WTC11 (cell line): ENCODE measurements around the gene MAGI3.

Experiments
- ATF1 ChIP-seq: sonication (generic); formaldehyde crosslinking; IDR thresholded peaks from 2 replicates; pipeline ENCODE4 v1.8.1; 2023; ENCODE audit warnings: mild to moderate bottlenecking, moderate library complexity, missing genetic modification reagents
- CBFB ChIP-seq: sonication (generic); formaldehyde crosslinking; IDR thresholded peaks from 2 replicates; pipeline ENCODE4 v1.8.1; 2022; ENCODE audit warnings: mild to moderate bottlenecking, low read depth, missing genetic modification reagents
- ELF4 ChIP-seq: sonication (generic); formaldehyde crosslinking; IDR thresholded peaks from 2 replicates; pipeline ENCODE4 v1.8.1; 2022; ENCODE audit warnings: low read depth, mild to moderate bottlenecking, moderate library complexity, missing genetic modification reagents
- MYBL2 ChIP-seq: sonication (generic); formaldehyde crosslinking; IDR thresholded peaks from 2 replicates; pipeline ENCODE4 v1.8.1; 2023; ENCODE audit warnings: mild to moderate bottlenecking, moderate library complexity, missing genetic modification reagents
- NR1H2 ChIP-seq: sonication (generic); formaldehyde crosslinking; IDR thresholded peaks from 2 replicates; pipeline ENCODE4 v1.9.0; 2021; ENCODE audit warnings: mild to moderate bottlenecking, moderate library complexity, missing genetic modification reagents
- NR2C2 ChIP-seq: sonication (generic); formaldehyde crosslinking; IDR thresholded peaks from 2 replicates; pipeline ENCODE4 v1.8.0; 2022; ENCODE audit warnings: mild to moderate bottlenecking, missing genetic modification reagents
- SMAD4 ChIP-seq: sonication (generic); formaldehyde crosslinking; IDR thresholded peaks from 2 replicates; pipeline ENCODE4 v1.8.0; 2022; ENCODE audit warnings: mild to moderate bottlenecking, missing genetic modification reagents
- TCF7 ChIP-seq: sonication (generic); formaldehyde crosslinking; IDR thresholded peaks from 2 replicates; pipeline ENCODE4 v1.8.0; 2022; ENCODE audit warnings: mild to moderate bottlenecking, low read depth, missing genetic modification reagents, moderate library complexity
- ZNF138 ChIP-seq: sonication (generic); formaldehyde crosslinking; conservative IDR thresholded peaks from 2 replicates; pipeline ENCODE4 v1.8.1; 2022; ENCODE audit warnings: mild to moderate bottlenecking, moderate library complexity, missing genetic modification reagents
- TF ChIP-seq, protein P1 (sequence below): fragments of 200-600 bp; IDR thresholded peaks from 2 replicates; pipeline ENCODE4 v1.8.0; 2022; ENCODE audit warnings: antibody characterized with exemption
- TF ChIP-seq, protein P2 (sequence below): sonication (generic); formaldehyde crosslinking; IDR thresholded peaks from 2 replicates; pipeline ENCODE4 v1.8.1; 2023; ENCODE audit warnings: mild to moderate bottlenecking, missing genetic modification reagents, moderate library complexity
- TF ChIP-seq, protein P3 (sequence below): sonication (generic); formaldehyde crosslinking; conservative IDR thresholded peaks from 2 replicates; pipeline ENCODE4 v1.8.1; 2022; ENCODE audit warnings: mild to moderate bottlenecking, missing genetic modification reagents
- TF ChIP-seq, protein P4 (sequence below): sonication (generic); formaldehyde crosslinking; IDR thresholded peaks from 2 replicates; pipeline ENCODE4 v1.8.0; 2023; ENCODE audit warnings: missing genetic modification reagents
- TF ChIP-seq, protein P5 (sequence below): sonication (generic); formaldehyde crosslinking; IDR thresholded peaks from 2 replicates; pipeline ENCODE4 v1.8.1; 2023; ENCODE audit warnings: mild to moderate bottlenecking, missing genetic modification reagents, borderline replicate concordance

DNA sequence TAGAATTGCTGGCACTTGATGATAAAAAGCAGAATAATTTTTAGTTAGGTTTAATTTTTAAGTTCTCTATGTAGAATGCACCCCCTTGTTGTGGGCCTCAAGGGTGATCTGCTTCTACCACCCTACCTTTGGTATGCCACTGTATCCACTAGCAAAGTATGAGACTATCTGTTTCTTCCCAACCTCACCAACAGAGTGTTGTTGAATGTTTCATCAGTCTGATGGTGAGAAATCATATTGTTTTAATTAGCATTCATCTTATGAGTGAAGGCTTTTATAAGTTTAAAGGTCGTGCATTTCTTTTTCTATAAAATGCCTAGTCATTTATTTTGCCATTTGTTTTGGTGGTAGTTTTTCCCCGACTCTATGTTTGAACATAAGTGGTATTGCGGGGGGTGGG lies 141.0 kb downstream of the MAGI3 start:
- no peak for TF ChIP-seq MYBL2 (CRISPR knock-in tag)
- no peak for TF ChIP-seq CBFB
- no peak for TF ChIP-seq TCF7
- TF ChIP-seq, protein P1, sequence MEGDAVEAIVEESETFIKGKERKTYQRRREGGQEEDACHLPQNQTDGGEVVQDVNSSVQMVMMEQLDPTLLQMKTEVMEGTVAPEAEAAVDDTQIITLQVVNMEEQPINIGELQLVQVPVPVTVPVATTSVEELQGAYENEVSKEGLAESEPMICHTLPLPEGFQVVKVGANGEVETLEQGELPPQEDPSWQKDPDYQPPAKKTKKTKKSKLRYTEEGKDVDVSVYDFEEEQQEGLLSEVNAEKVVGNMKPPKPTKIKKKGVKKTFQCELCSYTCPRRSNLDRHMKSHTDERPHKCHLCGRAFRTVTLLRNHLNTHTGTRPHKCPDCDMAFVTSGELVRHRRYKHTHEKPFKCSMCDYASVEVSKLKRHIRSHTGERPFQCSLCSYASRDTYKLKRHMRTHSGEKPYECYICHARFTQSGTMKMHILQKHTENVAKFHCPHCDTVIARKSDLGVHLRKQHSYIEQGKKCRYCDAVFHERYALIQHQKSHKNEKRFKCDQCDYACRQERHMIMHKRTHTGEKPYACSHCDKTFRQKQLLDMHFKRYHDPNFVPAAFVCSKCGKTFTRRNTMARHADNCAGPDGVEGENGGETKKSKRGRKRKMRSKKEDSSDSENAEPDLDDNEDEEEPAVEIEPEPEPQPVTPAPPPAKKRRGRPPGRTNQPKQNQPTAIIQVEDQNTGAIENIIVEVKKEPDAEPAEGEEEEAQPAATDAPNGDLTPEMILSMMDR = no peak
- TF ChIP-seq, protein P2, sequence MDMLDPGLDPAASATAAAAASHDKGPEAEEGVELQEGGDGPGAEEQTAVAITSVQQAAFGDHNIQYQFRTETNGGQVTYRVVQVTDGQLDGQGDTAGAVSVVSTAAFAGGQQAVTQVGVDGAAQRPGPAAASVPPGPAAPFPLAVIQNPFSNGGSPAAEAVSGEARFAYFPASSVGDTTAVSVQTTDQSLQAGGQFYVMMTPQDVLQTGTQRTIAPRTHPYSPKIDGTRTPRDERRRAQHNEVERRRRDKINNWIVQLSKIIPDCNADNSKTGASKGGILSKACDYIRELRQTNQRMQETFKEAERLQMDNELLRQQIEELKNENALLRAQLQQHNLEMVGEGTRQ (CRISPR knock-in tag) = no peak
- TF ChIP-seq NR2C2 = no peak
- no peak for TF ChIP-seq NR1H2 (CRISPR knock-in tag)
- TF ChIP-seq, protein P3, sequence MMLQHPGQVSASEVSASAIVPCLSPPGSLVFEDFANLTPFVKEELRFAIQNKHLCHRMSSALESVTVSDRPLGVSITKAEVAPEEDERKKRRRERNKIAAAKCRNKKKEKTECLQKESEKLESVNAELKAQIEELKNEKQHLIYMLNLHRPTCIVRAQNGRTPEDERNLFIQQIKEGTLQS (CRISPR knock-in tag) = no peak
- no peak for TF ChIP-seq SMAD4
- TF ChIP-seq ELF4 (CRISPR knock-in tag) = no peak
- TF ChIP-seq, protein P4, sequence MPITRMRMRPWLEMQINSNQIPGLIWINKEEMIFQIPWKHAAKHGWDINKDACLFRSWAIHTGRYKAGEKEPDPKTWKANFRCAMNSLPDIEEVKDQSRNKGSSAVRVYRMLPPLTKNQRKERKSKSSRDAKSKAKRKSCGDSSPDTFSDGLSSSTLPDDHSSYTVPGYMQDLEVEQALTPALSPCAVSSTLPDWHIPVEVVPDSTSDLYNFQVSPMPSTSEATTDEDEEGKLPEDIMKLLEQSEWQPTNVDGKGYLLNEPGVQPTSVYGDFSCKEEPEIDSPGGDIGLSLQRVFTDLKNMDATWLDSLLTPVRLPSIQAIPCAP (CRISPR knock-in tag) = no peak
- TF ChIP-seq, protein P5, sequence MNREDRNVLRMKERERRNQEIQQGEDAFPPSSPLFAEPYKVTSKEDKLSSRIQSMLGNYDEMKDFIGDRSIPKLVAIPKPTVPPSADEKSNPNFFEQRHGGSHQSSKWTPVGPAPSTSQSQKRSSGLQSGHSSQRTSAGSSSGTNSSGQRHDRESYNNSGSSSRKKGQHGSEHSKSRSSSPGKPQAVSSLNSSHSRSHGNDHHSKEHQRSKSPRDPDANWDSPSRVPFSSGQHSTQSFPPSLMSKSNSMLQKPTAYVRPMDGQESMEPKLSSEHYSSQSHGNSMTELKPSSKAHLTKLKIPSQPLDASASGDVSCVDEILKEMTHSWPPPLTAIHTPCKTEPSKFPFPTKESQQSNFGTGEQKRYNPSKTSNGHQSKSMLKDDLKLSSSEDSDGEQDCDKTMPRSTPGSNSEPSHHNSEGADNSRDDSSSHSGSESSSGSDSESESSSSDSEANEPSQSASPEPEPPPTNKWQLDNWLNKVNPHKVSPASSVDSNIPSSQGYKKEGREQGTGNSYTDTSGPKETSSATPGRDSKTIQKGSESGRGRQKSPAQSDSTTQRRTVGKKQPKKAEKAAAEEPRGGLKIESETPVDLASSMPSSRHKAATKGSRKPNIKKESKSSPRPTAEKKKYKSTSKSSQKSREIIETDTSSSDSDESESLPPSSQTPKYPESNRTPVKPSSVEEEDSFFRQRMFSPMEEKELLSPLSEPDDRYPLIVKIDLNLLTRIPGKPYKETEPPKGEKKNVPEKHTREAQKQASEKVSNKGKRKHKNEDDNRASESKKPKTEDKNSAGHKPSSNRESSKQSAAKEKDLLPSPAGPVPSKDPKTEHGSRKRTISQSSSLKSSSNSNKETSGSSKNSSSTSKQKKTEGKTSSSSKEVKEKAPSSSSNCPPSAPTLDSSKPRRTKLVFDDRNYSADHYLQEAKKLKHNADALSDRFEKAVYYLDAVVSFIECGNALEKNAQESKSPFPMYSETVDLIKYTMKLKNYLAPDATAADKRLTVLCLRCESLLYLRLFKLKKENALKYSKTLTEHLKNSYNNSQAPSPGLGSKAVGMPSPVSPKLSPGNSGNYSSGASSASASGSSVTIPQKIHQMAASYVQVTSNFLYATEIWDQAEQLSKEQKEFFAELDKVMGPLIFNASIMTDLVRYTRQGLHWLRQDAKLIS (CRISPR knock-in tag) = no peak
- no peak for TF ChIP-seq ATF1
- TF ChIP-seq ZNF138 = no peak
